ENCODE data around the gene MAS1.

The MAS1 gene

DNA sequence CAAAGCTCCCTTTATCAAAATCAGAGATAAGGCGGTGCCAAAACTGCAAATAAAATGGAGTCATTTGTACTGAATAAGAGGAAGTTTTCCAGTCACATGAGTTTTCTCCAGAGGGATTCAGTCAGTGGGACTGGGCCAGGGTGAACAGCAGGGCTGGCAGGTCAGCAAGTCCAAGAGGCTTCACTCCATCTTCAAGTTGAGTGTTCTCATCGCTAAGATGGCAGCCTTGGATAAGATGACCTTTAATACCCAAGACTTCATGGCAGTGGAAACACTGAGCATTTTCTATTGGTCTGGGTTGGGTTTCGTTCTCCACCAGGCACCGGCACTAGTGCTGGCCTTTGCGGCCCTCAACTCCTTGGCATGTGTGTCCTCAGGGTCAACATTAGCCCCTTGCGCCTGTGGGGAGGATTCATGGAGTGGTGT lies 48.8 kb downstream of the MAS1 start:
- TF ChIP-seq, protein P1, sequence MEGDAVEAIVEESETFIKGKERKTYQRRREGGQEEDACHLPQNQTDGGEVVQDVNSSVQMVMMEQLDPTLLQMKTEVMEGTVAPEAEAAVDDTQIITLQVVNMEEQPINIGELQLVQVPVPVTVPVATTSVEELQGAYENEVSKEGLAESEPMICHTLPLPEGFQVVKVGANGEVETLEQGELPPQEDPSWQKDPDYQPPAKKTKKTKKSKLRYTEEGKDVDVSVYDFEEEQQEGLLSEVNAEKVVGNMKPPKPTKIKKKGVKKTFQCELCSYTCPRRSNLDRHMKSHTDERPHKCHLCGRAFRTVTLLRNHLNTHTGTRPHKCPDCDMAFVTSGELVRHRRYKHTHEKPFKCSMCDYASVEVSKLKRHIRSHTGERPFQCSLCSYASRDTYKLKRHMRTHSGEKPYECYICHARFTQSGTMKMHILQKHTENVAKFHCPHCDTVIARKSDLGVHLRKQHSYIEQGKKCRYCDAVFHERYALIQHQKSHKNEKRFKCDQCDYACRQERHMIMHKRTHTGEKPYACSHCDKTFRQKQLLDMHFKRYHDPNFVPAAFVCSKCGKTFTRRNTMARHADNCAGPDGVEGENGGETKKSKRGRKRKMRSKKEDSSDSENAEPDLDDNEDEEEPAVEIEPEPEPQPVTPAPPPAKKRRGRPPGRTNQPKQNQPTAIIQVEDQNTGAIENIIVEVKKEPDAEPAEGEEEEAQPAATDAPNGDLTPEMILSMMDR (IDR thresholded peaks at IDR 0.05; ENCODE audit: low read depth, low read length), result no peak
- no peak overlapping the region for H3K4me3 ChIP-seq (ENCODE audit: low read depth, low read length)
- in situ Hi-C loops (cut with HindIII; ENCODE audit: low sequenced_read_pairs), result no loop called here

More for the DNA sequence above, 48.8 kb downstream of the MAS1 start:
- DNase-seq (ENCODE audit: low read depth, low spot score), result no peak

Measured in astrocyte of the spinal cord (primary cell).